ENCODE results near the gene TBC1D24.

- TF ChIP-seq CTCF (optimal IDR thresholded peaks at IDR 0.05 in 1 of 3, IDR thresholded peaks at IDR 0.05 in 1 of 3, conservative IDR thresholded peaks at IDR 0.05 in 1 of 3; ENCODE audit: extremely low read depth in 1 of 3, insufficient read depth in 2 of 3, low read length in 3 of 3) (no peak), EZH2 (IDR thresholded peaks at IDR 0.05; ENCODE audit: low read length) (no peak)
Observed at GRCh38 chr16:2469399-2470233, 5.3 kb upstream of the TBC1D24 start.
